Pancreas (tissue), 10 donors: ENCODE results near the gene IQSEC1. TPM values are rescaled to one million over a fixed set of nuclear protein-coding genes. Genes with fewer than 3 reads are reported as not detected.

ENCODE experiments used
- ATAC-seq, 4 donors: fragments of 200-7000 bp; cut with Tn5 transposase; one replicate each; pipeline versions ENCODE4 v1.8.0 to v1.9.1; 2020; ENCODE audit warnings: mild to moderate bottlenecking in 4 of 4, moderate library complexity in 4 of 4
- DNase-seq, 6 donors: peaks; one replicate each; pipeline ENCODE4 v3.0.0-alpha.2; 2020
- FAIRE-seq: peaks from 2 replicates; lab custom pipeline; 2012; peaks lifted over from hg19 to GRCh38; lab: Jason Lieb, UNC
- H3K27ac ChIP-seq, 4 donors: fragments of 200-600 bp; sonication (generic); 1 replicate in 3 of 4; 2 replicates in 1 of 4; pipeline versions ENCODE4 v1.5.0 to v1.8.0; 2020
- H3K27me3 ChIP-seq, 4 donors: fragments of 200-600 bp; one replicate each; pipeline ENCODE4 v1.8.0; 2021
- H3K36me3 ChIP-seq, 3 donors: fragments of 200-600 bp; sonication (generic) in 1 of 3; one replicate each; pipeline versions ENCODE4 v1.5.0 to v1.8.0; 2020 to 2021
- H3K4me1 ChIP-seq, 3 donors: fragments of 200-600 bp; one replicate each; pipeline ENCODE4 v1.8.0; 2021
- H3K4me3 ChIP-seq, 4 donors: fragments of 200-600 bp; sonication (generic) in 2 of 4; one replicate each; pipeline versions ENCODE4 v1.5.0 to v1.8.0; 2020 to 2021
- H3K9me3 ChIP-seq, 4 donors: fragments of 200-600 bp; one replicate each; pipeline ENCODE4 v1.8.0; 2021
- WGBS, 2 donors: extraction: QIAGEN DNeasy Blood & Tissue Kit; methylation state at CpG; one replicate each; pipeline ENCODE4 v1.1.7; 2013; 5-methylcytosine and 5-hydroxymethylcytosine counted together
- intact Hi-C, 3 donors: fragments of 100-400 bp; cut with DNase I; formaldehyde crosslinking; loops; one replicate each; pipeline versions ENCODE4 v1.11.1 to v1.14.2; 2022
- polyA plus RNA-seq, 2 donors: library from polyadenylated mRNA; stranded (reverse); fragments of 200-250 nt; gene quantifications; one replicate each; pipeline ENCODE4 v1.2.3, GENCODE V29; 2013
- total RNA-seq, 6 donors: library from RNA; stranded (reverse); fragmentation: NEBNext Ultra II Directional in 4 of 6; extraction: Animal tissue kit (Norgen Biotek cat#: 25700) in 4 of 6; gene quantifications; one replicate each; pipeline versions ENCODE4 v1.2.1 to v1.2.4, GENCODE V29; 2021 to 2023
- TF ChIP-seq, protein P1 (sequence below), 4 donors: fragments of 200-600 bp; sonication (generic) in 3 of 4; IDR thresholded peaks; one replicate each; pipeline versions ENCODE4 v1.5.0 to v1.8.0; 2021; ENCODE audit warnings: antibody characterized with exemption in 4 of 4
- donor health status: healthy with polysubstance abuse.
- donor health status: DM: no; HTN: no; CAD: no; lungs with moderate emphysema.
- donor health status: DM: no; HTN: no; CAD: no.
- donor health status: control.
- donor health status: control.
- donor health status: Bipolar disorder and iron deficiency.
- donor health status: DM: yes; HTN: yes; CAD: no.
- donor health status: DM: no; HTN: no; CAD: no.
- donor health status: DM: no; HTN: no; CAD: no.
- donor health status: DM: yes; HTN: yes; CAD: no.

IQSEC1 gene
- total and polyA plus RNA-seq, 8 donors = 15.0 to 27.9 (median 23.1) TPM

DNA sequence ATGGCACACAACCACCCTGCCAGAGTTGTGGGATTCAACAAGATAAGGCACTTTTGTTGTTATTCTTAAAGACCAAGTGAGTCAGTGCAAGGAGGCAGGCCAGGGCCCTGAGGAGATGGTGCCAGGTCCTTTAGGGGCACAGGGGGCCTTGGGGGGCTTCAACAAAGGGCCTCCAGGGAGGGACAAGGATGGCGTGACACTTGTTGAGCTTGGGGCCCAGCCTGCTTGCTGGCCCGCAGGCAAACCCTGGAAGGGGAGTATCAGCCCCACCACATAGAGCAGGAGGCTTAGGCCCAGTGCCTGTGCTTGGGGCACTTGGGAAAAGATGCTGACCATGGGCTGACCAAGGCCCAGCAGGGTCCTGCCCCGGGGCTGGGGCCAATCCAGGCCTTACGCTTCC, 5.5 kb downstream of the IQSEC1 start:
- FAIRE-seq = no peak
- no peaks in the 10 kb centered on the region for H3K36me3 ChIP-seq
- TF ChIP-seq, protein P1, sequence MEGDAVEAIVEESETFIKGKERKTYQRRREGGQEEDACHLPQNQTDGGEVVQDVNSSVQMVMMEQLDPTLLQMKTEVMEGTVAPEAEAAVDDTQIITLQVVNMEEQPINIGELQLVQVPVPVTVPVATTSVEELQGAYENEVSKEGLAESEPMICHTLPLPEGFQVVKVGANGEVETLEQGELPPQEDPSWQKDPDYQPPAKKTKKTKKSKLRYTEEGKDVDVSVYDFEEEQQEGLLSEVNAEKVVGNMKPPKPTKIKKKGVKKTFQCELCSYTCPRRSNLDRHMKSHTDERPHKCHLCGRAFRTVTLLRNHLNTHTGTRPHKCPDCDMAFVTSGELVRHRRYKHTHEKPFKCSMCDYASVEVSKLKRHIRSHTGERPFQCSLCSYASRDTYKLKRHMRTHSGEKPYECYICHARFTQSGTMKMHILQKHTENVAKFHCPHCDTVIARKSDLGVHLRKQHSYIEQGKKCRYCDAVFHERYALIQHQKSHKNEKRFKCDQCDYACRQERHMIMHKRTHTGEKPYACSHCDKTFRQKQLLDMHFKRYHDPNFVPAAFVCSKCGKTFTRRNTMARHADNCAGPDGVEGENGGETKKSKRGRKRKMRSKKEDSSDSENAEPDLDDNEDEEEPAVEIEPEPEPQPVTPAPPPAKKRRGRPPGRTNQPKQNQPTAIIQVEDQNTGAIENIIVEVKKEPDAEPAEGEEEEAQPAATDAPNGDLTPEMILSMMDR (IDR thresholded peaks at IDR 0.05) = no peak
- no peaks in the 10 kb centered on the region for H3K27me3 ChIP-seq
- no peak for DNase-seq
- H3K9me3 ChIP-seq = no peaks in the 10 kb centered on the region
- 94% methylated on average over 4 of the region's 4 CpGs for WGBS, 2 donors
- H3K27ac ChIP-seq = no peak overlapping the region
- no peak overlapping the region for H3K4me3 ChIP-seq
- ATAC-seq = no peak
- intact Hi-C loops = no loop called here
- no peaks in the 10 kb centered on the region for H3K4me1 ChIP-seq

DNA sequence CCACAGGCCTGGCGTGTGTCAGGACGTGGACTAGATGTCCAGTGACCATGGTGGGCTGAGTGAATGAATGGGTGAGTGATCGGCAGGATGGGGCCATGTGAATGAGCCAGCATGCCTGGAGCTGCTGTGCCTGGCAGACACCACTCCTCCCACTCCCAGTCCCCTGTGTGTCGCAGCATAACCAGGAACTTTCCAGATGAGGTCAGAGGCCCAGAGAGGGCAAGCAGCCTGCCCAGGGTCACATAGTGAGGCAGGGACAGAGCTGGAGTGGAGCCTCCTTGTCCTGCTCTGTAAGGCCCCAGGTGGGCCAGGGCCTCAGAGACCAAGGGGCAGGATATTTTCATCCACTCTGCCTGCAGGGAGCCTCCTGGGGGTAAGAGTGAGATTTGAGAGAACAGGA, 6.4 kb downstream of the IQSEC1 start:
- no peak overlapping the region for H3K4me3 ChIP-seq
- no peaks in the 10 kb centered on the region for H3K4me1 ChIP-seq
- TF ChIP-seq, protein P1 (IDR thresholded peaks at IDR 0.05) = no peak
- H3K27ac ChIP-seq = no peak overlapping the region
- FAIRE-seq = no peak
- no peaks in the 10 kb centered on the region for H3K27me3 ChIP-seq
- no peaks in the 10 kb centered on the region for H3K36me3 ChIP-seq
- intact Hi-C loops = no loop called here
- ATAC-seq = no peak
- WGBS, 2 donors = 88 to 96% methylated on average over 4 of the region's 4 CpGs
- DNase-seq = no peak
- H3K9me3 ChIP-seq = no peaks in the 10 kb centered on the region

DNA sequence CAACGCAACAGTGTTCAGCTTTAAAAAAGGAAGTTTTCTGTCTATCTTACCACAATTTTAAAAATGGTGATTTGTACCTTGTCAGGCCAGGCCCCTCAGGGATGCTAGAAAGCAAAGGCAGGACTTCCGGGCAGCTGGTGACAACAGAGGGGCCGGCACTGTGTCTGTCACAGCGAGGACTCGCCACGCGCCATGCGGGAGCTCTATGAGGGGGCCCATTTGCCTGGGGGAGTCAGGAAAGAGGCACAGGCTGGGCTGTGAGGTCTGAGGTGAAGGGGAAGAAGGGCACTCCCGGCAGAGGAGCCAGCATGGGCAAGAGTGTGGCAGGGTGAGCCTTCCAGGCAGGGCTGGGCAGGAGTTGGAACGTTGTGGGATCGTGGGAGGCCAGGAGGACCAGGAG, 7.0 kb downstream of the IQSEC1 start:
- Histone ChIP-seq H3K4me3 (no peak overlapping the region), H3K4me1 (no peaks in the 10 kb centered on the region), H3K27ac (no peak overlapping the region), H3K9me3 (no peaks in the 10 kb centered on the region), H3K36me3 (no peaks in the 10 kb centered on the region), H3K27me3 (no peaks in the 10 kb centered on the region)
- no peak for DNase-seq
- 90 to 93% methylated on average over 11 of the region's 11 CpGs for WGBS, 2 donors
- TF ChIP-seq, protein P1 (IDR thresholded peaks at IDR 0.05) = no peak
- intact Hi-C loops = no loop called here
- no peak for FAIRE-seq
- no peak for ATAC-seq

DNA sequence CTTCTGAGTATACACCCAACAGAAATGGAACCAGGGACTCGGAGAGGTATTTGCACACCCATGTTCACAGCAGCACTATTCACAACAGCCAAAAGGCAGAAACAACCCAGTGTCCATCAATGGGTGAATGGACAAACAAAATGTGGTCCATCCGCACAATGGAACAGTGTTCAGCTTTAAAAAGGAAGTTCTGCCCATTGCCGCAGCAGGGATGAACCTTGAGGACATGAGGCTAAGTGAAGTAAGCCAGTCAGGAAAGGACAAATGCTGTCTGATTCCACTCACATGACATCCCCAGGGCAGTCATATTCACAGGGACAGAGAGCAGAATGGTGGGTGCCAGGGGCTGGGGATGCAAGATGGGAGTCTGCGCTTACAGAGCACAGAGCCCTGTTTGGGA, 7.5 kb downstream of the IQSEC1 start:
- intact Hi-C loops = no loop called here
- Histone ChIP-seq H3K4me3 (no peak overlapping the region), H3K27me3 (no peaks in the 10 kb centered on the region), H3K9me3 (no peaks in the 10 kb centered on the region), H3K27ac (no peak overlapping the region), H3K4me1 (no peaks in the 10 kb centered on the region), H3K36me3 (no peaks in the 10 kb centered on the region)
- DNase-seq (no peak), ATAC-seq (no peak), FAIRE-seq (no peak)
- WGBS, 2 donors = 76 to 83% methylated on average over 4 of the region's 4 CpGs
- TF ChIP-seq, protein P1 (IDR thresholded peaks at IDR 0.05) = no peak

GRCh38 chr3:13064964-13065363, 8.3 kb downstream of the IQSEC1 start:
- intact Hi-C loops = no loop called here
- Histone ChIP-seq H3K4me3 (no peak overlapping the region), H3K36me3 (no peaks in the 10 kb centered on the region), H3K4me1 (no peaks in the 10 kb centered on the region), H3K27ac (no peak overlapping the region), H3K9me3 (no peaks in the 10 kb centered on the region), H3K27me3 (no peaks in the 10 kb centered on the region)
- TF ChIP-seq, protein P1 (IDR thresholded peaks at IDR 0.05) = no peak
- DNase-seq (no peak), FAIRE-seq (no peak), ATAC-seq (no peak)
- 66 to 72% methylated on average over 4 of the region's 4 CpGs for WGBS, 2 donors
